ENCODE measurements around the gene HACD2. TPM values are rescaled to one million over a fixed set of nuclear protein-coding genes. Genes with fewer than 3 reads are reported as not detected.

HACD2 gene
- total RNA-seq, 1 experiment from 2014 or later = 43.0 TPM

GRCh38 chr3:123444023-123444422, 140.8 kb downstream of the HACD2 start (continued):
- TF ChIP-seq, protein P1, sequence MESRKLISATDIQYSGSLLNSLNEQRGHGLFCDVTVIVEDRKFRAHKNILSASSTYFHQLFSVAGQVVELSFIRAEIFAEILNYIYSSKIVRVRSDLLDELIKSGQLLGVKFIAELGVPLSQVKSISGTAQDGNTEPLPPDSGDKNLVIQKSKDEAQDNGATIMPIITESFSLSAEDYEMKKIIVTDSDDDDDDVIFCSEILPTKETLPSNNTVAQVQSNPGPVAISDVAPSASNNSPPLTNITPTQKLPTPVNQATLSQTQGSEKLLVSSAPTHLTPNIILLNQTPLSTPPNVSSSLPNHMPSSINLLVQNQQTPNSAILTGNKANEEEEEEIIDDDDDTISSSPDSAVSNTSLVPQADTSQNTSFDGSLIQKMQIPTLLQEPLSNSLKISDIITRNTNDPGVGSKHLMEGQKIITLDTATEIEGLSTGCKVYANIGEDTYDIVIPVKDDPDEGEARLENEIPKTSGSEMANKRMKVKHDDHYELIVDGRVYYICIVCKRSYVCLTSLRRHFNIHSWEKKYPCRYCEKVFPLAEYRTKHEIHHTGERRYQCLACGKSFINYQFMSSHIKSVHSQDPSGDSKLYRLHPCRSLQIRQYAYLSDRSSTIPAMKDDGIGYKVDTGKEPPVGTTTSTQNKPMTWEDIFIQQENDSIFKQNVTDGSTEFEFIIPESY (IDR thresholded peaks at IDR 0.05; ENCODE audit: extremely low read depth, insufficient replicate concordance, low read length) = no peak
- TF ChIP-seq SIN3A (IDR thresholded peaks at IDR 0.05; ENCODE audit: low read depth) = no peak
- TF ChIP-seq RAD21 (IDR thresholded peaks at IDR 0.05; ENCODE audit: low read depth) = no peak
- TF ChIP-seq ZNF274 (IDR thresholded peaks at IDR 0.05; ENCODE audit: low read depth, low read length) = no peak
- TF ChIP-seq ELF1 (IDR thresholded peaks at IDR 0.05; ENCODE audit: borderline replicate concordance, low read depth) = no peak

GRCh38 chr3:123442908-123443307, 141.9 kb downstream of the HACD2 start:
- no peak for DNase-seq (ENCODE audit: low read depth, low spot score)
- CTCF ChIA-PET = no interaction called here
- Histone ChIP-seq H3K27ac (ENCODE audit: low read depth, low read length) (no peak overlapping the region), H3K9me2 (ENCODE audit: insufficient read depth) (no peaks in the 10 kb centered on the region), H3K4me2 (ENCODE audit: low read length) (no peak overlapping the region), H2AFZ (ENCODE audit: low read depth, low read length, poor library complexity, severe bottlenecking) (no peak overlapping the region), H3K4me3 (replicated peaks in 1 of 2; ENCODE audit: low read depth in 1 of 2, low read length in 2 of 2) (no peak overlapping the region), H3K79me2 (ENCODE audit: insufficient read depth, low read length) (no peaks in the 10 kb centered on the region), H4K20me1 (ENCODE audit: insufficient read depth) (no peaks in the 10 kb centered on the region), H3K9ac (ENCODE audit: low read length) (no peak overlapping the region), H3K9me3 (ENCODE audit: control insufficient read depth in 1 of 2, insufficient read depth in 1 of 2, low read depth in 1 of 2, low read length in 2 of 2) (no peaks in the 10 kb centered on the region), H3K36me3 (ENCODE audit: control insufficient read depth in 1 of 2, insufficient read depth in 2 of 2, low read length in 2 of 2) (no peaks in the 10 kb centered on the region), H3K27me3 (ENCODE audit: insufficient read depth, low read length) (peaks cover 6% of the 10 kb centered on the region), H3K4me1 (ENCODE audit: control insufficient read depth in 1 of 2, insufficient read depth in 2 of 2, low read length in 2 of 2) (no peaks in the 10 kb centered on the region)
- BruUV-seq (replicated peaks) = no TSS peak
- POLR2A ChIA-PET = no interaction called here
- ATAC-seq = no peak
- RAD21 ChIA-PET (ENCODE audit: low non-redundant PET in 1 of 2, low total read pairs in 2 of 2, uncharacterized antibody in 2 of 2, unreplicated experiment in 2 of 2) = no interaction called here
- intact Hi-C loops (cut with micrococcal nuclease) = no loop called here
- TF ChIP-seq POLR2AphosphoS5 (IDR thresholded peaks at IDR 0.05; ENCODE audit: low read depth, low read length) (no peak), POLR2A (IDR thresholded peaks at IDR 0.05; ENCODE audit: borderline replicate concordance, extremely low read depth, insufficient read depth, insufficient read length) (no peak), YY1 (IDR thresholded peaks at IDR 0.05; ENCODE audit: extremely low read depth, insufficient replicate concordance, low read depth, low read length) (no peak), EZH2phosphoT487 (IDR thresholded peaks at IDR 0.05; ENCODE audit: borderline replicate concordance) (no peak), ZNF274 (IDR thresholded peaks at IDR 0.05; ENCODE audit: low read depth, low read length) (no peak), REST (IDR thresholded peaks at IDR 0.05; ENCODE audit: low read depth) (no peak), TCF7L2 (IDR thresholded peaks at IDR 0.05; ENCODE audit: borderline replicate concordance, extremely low read depth, insufficient read depth, insufficient read length) (no peak), EGR1 (IDR thresholded peaks at IDR 0.05; ENCODE audit: low read depth) (no peak), SP1 (IDR thresholded peaks at IDR 0.05; ENCODE audit: low read depth) (no peak), ELF1 (IDR thresholded peaks at IDR 0.05; ENCODE audit: borderline replicate concordance, low read depth) (no peak), SRF (IDR thresholded peaks at IDR 0.05; ENCODE audit: low read depth) (no peak), SIN3A (IDR thresholded peaks at IDR 0.05; ENCODE audit: low read depth) (no peak), RAD21 (IDR thresholded peaks at IDR 0.05; ENCODE audit: low read depth) (no peak), JUND (IDR thresholded peaks at IDR 0.05) (no peak), FOSL1 (IDR thresholded peaks at IDR 0.05; ENCODE audit: low read depth) (no peak)
- TF ChIP-seq, protein P2, sequence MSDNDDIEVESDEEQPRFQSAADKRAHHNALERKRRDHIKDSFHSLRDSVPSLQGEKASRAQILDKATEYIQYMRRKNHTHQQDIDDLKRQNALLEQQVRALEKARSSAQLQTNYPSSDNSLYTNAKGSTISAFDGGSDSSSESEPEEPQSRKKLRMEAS (IDR thresholded peaks at IDR 0.05) = no peak
- TF ChIP-seq, protein P3, sequence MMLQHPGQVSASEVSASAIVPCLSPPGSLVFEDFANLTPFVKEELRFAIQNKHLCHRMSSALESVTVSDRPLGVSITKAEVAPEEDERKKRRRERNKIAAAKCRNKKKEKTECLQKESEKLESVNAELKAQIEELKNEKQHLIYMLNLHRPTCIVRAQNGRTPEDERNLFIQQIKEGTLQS (IDR thresholded peaks at IDR 0.05) = no peak
- TF ChIP-seq, protein P1 (IDR thresholded peaks at IDR 0.05; ENCODE audit: extremely low read depth, insufficient replicate concordance, low read length) = no peak

All from HCT116 (cell line).